Brain microvascular endothelial cell (primary cell): ENCODE results near the gene DCAF6.

Experiments used
- DNase-seq: peaks from one replicate; pipeline ENCODE4 v3.0.0-alpha.2; 2020
- H3K27ac ChIP-seq: fragments of 250-450 bp; sonication (Bioruptor Pico); 2 replicates; pipeline ENCODE4 v1.5.1; 2020; ENCODE audit warnings: mild to moderate bottlenecking, moderate library complexity
- H3K27me3 ChIP-seq: fragments of 250-450 bp; sonication (Bioruptor Pico); replicated peaks from 2 replicates; pipeline ENCODE4 v1.5.1; 2020; ENCODE audit warnings: mild to moderate bottlenecking
- H3K36me3 ChIP-seq: fragments of 250-450 bp; sonication (Bioruptor Pico); replicated peaks from 2 replicates; pipeline ENCODE4 v1.5.1; 2020; ENCODE audit warnings: mild to moderate bottlenecking
- H3K4me3 ChIP-seq: 2 replicates; pipeline ENCODE4 v1.5.1; 2011; ENCODE audit warnings: low read depth, mild to moderate bottlenecking, control low read depth, low read length, moderate library complexity
- CTCF ChIP-seq: IDR thresholded peaks from 2 replicates; pipeline ENCODE4 v1.5.1; 2011; ENCODE audit warnings: low read depth, mild to moderate bottlenecking, moderate library complexity, low read length, control low read depth, inconsistent platforms; ENCODE audit errors: missing control alignments
- in situ Hi-C: cut with HindIII; loops from 2 replicates; pipeline ENCODE4 v1.10.0; 2017; ENCODE audit warnings: low sequenced_read_pairs, low pct_ligation_motif_present

DCAF6 gene

GRCh38 chr1:168000656-168001055 lies 64.2 kb downstream of the DCAF6 start:
- no peak for DNase-seq
- H3K27me3 ChIP-seq, result no peaks in the 10 kb centered on the region
- in situ Hi-C loops, result no loop called here
- peaks cover 7% of the 10 kb centered on the region for H3K36me3 ChIP-seq
- no peak for TF ChIP-seq CTCF
- H3K27ac ChIP-seq, result no peak overlapping the region
- no peak overlapping the region for H3K4me3 ChIP-seq

- Histone ChIP-seq H3K27me3 (no peaks in the 10 kb centered on the region), H3K4me3 (no peak overlapping the region), H3K27ac (no peak overlapping the region), H3K36me3 (peaks cover 6% of the 10 kb centered on the region)
- in situ Hi-C loops, result no loop called here
- DNase-seq, result no peak
- no peak for TF ChIP-seq CTCF
These were observed 64.7 kb downstream of the DCAF6 start for GRCh38 chr1:168001213-168001612.

- no peak overlapping the region for H3K4me3 ChIP-seq
- H3K27me3 ChIP-seq, result no peaks in the 10 kb centered on the region
- peaks cover 4% of the 10 kb centered on the region for H3K36me3 ChIP-seq
- in situ Hi-C loops, result no loop called here
- no peak for TF ChIP-seq CTCF
- no peak overlapping the region for H3K27ac ChIP-seq
- no peak for DNase-seq
These were observed 68.0 kb downstream of the DCAF6 start for GRCh38 chr1:168004531-168004930.

GRCh38 chr1:168005529-168005928 lies 69.0 kb downstream of the DCAF6 start:
- Histone ChIP-seq H3K27me3 (no peaks in the 10 kb centered on the region), H3K27ac (no peak overlapping the region), H3K4me3 (no peak overlapping the region), H3K36me3 (peaks cover 4% of the 10 kb centered on the region)
- DNase-seq, result no peak
- no peak for TF ChIP-seq CTCF
- in situ Hi-C loops, result no loop called here

GRCh38 chr1:168007691-168008090 lies 71.2 kb downstream of the DCAF6 start:
- no peak for DNase-seq
- Histone ChIP-seq H3K27ac (no peak overlapping the region), H3K27me3 (no peaks in the 10 kb centered on the region), H3K4me3 (no peak overlapping the region), H3K36me3 (peaks cover 6% of the 10 kb centered on the region)
- in situ Hi-C loops, result no loop called here
- TF ChIP-seq CTCF, result no peak

GRCh38 chr1:168008595-168008994 lies 72.1 kb downstream of the DCAF6 start:
- peaks cover 6% of the 10 kb centered on the region for H3K36me3 ChIP-seq
- in situ Hi-C loops, result no loop called here
- TF ChIP-seq CTCF, result no peak

More at GRCh38 chr1:168008595-168008994, 72.1 kb downstream of the DCAF6 start:
- no peak overlapping the region for H3K27ac ChIP-seq
- H3K4me3 ChIP-seq, result no peak overlapping the region
- no peaks in the 10 kb centered on the region for H3K27me3 ChIP-seq
- no peak for DNase-seq
